ENCODE measurements around the gene ZNF564.
A peak's percentile ranks its signal among the peaks of the same experiment; 100 is the strongest.
"Not testable (repeated sequence)": the region's sequence is repeated elsewhere in the genome, so short reads cannot be mapped to it uniquely, and the experiment has no call there.

ZNF564 gene

GRCh38 chr19:12551060-12551832 is at the start of gene ZNF564:
Gene ZNF564, minus strand, starts transcription at chr19:12551482. Its CDS starts 150 bp downstream, at chr19:12551332.
- DNase-seq (ENCODE audit: low spot score), result peak; percentile 99

- DNase-seq (ENCODE audit: low spot score), result no peak
These were observed 46.3 kb upstream of the ZNF564 start for GRCh38 chr19:12597594-12597993.

- DNase-seq (ENCODE audit: low spot score), result no peak
These were observed 45.8 kb upstream of the ZNF564 start for GRCh38 chr19:12596927-12597548.

GRCh38 chr19:12596485-12596884 is 45.2 kb upstream of the ZNF564 start:
- no peak for DNase-seq (ENCODE audit: low spot score)

- DNase-seq (ENCODE audit: low spot score), result no peak
These were observed 29.8 kb upstream of the ZNF564 start for GRCh38 chr19:12581100-12581499.

GRCh38 chr19:12580180-12580694 is 29.0 kb upstream of the ZNF564 start:
- DNase-seq (ENCODE audit: low spot score), result no peak

GRCh38 chr19:12578641-12579040 is 27.4 kb upstream of the ZNF564 start:
- DNase-seq (ENCODE audit: low spot score), result no peak

- DNase-seq (ENCODE audit: low spot score), result no peak
These were observed 22.8 kb upstream of the ZNF564 start for GRCh38 chr19:12574036-12574435.

- no peak for DNase-seq (ENCODE audit: low spot score)
These were observed 16.7 kb upstream of the ZNF564 start for GRCh38 chr19:12567951-12568350.

GRCh38 chr19:12566380-12566779 is 15.1 kb upstream of the ZNF564 start:
- DNase-seq (ENCODE audit: low spot score), result not testable (repeated sequence)

- peak; percentile 95 for DNase-seq (ENCODE audit: low spot score)
These were observed 12.9 kb upstream of the ZNF564 start for GRCh38 chr19:12564016-12564664.

GRCh38 chr19:12555456-12555930 is 4.2 kb upstream of the ZNF564 start:
- DNase-seq (ENCODE audit: low spot score), result no peak

GRCh38 chr19:12546903-12547302 is 4.4 kb downstream of the ZNF564 start:
- DNase-seq (ENCODE audit: low spot score), result no peak

- DNase-seq (ENCODE audit: low spot score), result no peak
These were observed 5.2 kb downstream of the ZNF564 start for GRCh38 chr19:12546068-12546467.

- DNase-seq (ENCODE audit: low spot score), result no peak
These were observed 6.0 kb downstream of the ZNF564 start for GRCh38 chr19:12545267-12545666.

- no peak for DNase-seq (ENCODE audit: low spot score)
These were observed 6.8 kb downstream of the ZNF564 start for GRCh38 chr19:12544401-12544876.

GRCh38 chr19:12543855-12544254 is 7.4 kb downstream of the ZNF564 start:
- DNase-seq (ENCODE audit: low spot score), result no peak

- DNase-seq (ENCODE audit: low spot score), result no peak
These were observed 24.0 kb downstream of the ZNF564 start for GRCh38 chr19:12527034-12527836.

GRCh38 chr19:12526542-12526941 is 24.7 kb downstream of the ZNF564 start:
- DNase-seq (ENCODE audit: low spot score), result no peak

- DNase-seq (ENCODE audit: low spot score), result no peak
These were observed 29.3 kb downstream of the ZNF564 start for GRCh38 chr19:12521996-12522395.

- no peak for DNase-seq (ENCODE audit: low spot score)
These were observed 37.7 kb downstream of the ZNF564 start for GRCh38 chr19:12513531-12514061.

Measured in AG08395 (cell line).